HEK293 (cell line): Measurements from ENCODE around the gene SUSD2.

ENCODE experiments used
- CTCF ChIA-PET: fragments of 350-600 bp; formaldehyde crosslinking; extraction: SDS; loops from one replicate; lab custom pipeline; 2021; ENCODE audit warnings: antibody characterized with exemption; lab: Yijun Ruan, JAX
- POLR2A ChIA-PET: fragments of 300-600 bp; formaldehyde crosslinking; extraction: SDS; loops from one replicate; lab custom pipeline; 2020; ENCODE audit warnings: antibody characterized with exemption, inconsistent platforms; lab: Yijun Ruan, JAX
- H3K27ac ChIP-seq: fragments of 200-500 bp; sonication (Bioruptor generic); 2 replicates; pipeline ENCODE4 v1.5.1; 2014; ENCODE audit warnings: low read depth, low read length, control low read depth, inconsistent platforms; ENCODE audit errors: extremely low read depth
- H3K36me3 ChIP-seq, 2 experiments: fragments of 200-500 bp in 1 of 2; sonication (Bioruptor generic) in 1 of 2; 1 replicate in 1 of 2; 2 replicates in 1 of 2; pipeline ENCODE4 v1.5.1; 2014 to 2017; ENCODE audit warnings: inconsistent platforms in 2 of 2, low read length in 2 of 2; ENCODE audit not compliant: control insufficient read depth in 2 of 2, insufficient read depth in 1 of 2
- H3K4me1 ChIP-seq: fragments of 200-500 bp; sonication (Bioruptor generic); 2 replicates; pipeline ENCODE4 v1.5.1; 2014; ENCODE audit warnings: mild to moderate bottlenecking, low read length, inconsistent platforms; ENCODE audit not compliant: control insufficient read depth, insufficient read depth
- H3K4me3 ChIP-seq: 2 replicates; pipeline ENCODE4 v1.5.1; 2011; ENCODE audit warnings: low read depth, mild to moderate bottlenecking, control low read depth, low read length, moderate library complexity
- H3K9me3 ChIP-seq: fragments of 200-500 bp; sonication (Bioruptor generic); 2 replicates; pipeline ENCODE4 v1.5.1; 2014; ENCODE audit warnings: low read depth, low read length, inconsistent platforms; ENCODE audit not compliant: control insufficient read depth, insufficient read depth
- GLI2 ChIP-seq: fragments of 450-650 bp; formaldehyde crosslinking; IDR thresholded peaks from 2 replicates; pipeline ENCODE4; 2017; ENCODE audit warnings: missing biosample characterization, missing genetic modification characterization, low read depth, borderline replicate concordance
- GLI4 ChIP-seq: fragments of 450-650 bp; formaldehyde crosslinking; IDR thresholded peaks from 2 replicates; pipeline ENCODE4 v1.5.1; 2016; ENCODE audit warnings: missing biosample characterization, missing genetic modification characterization
- HOXD13 ChIP-seq: sonication (generic); formaldehyde crosslinking; IDR thresholded peaks from 2 replicates; pipeline ENCODE4 v1.8.0; 2022; ENCODE audit warnings: missing genetic modification reagents, borderline replicate concordance
- YY1 ChIP-seq: fragments of 450-650 bp; formaldehyde crosslinking; IDR thresholded peaks from 2 replicates; pipeline ENCODE4 v1.5.1; 2018; ENCODE audit warnings: missing biosample characterization, missing genetic modification characterization
- ZNF112 ChIP-seq: fragments of 450-650 bp; formaldehyde crosslinking; IDR thresholded peaks from 2 replicates; pipeline ENCODE4 v1.5.0; 2017; ENCODE audit warnings: missing biosample characterization, missing genetic modification characterization
- ZNF19 ChIP-seq: fragments of 450-650 bp; formaldehyde crosslinking; IDR thresholded peaks from 2 replicates; pipeline ENCODE4; 2016; ENCODE audit warnings: missing biosample characterization, missing genetic modification characterization, low read depth
- ZNF2 ChIP-seq: fragments of 450-650 bp; formaldehyde crosslinking; IDR thresholded peaks from 2 replicates; pipeline ENCODE4 v1.5.1; 2016; ENCODE audit warnings: missing biosample characterization, missing genetic modification characterization
- ZNF221 ChIP-seq: fragments of 450-650 bp; formaldehyde crosslinking; IDR thresholded peaks from 2 replicates; pipeline ENCODE4 v1.5.1; 2017; ENCODE audit warnings: missing biosample characterization, missing genetic modification characterization, borderline replicate concordance
- ZNF510 ChIP-seq: fragments of 450-650 bp; formaldehyde crosslinking; IDR thresholded peaks from 2 replicates; pipeline ENCODE4 v1.5.1; 2018; ENCODE audit warnings: mild to moderate bottlenecking, missing genetic modification characterization, missing biosample characterization; ENCODE audit not compliant: insufficient replicate concordance
- ZNF560 ChIP-seq: fragments of 450-650 bp; formaldehyde crosslinking; IDR thresholded peaks from 2 replicates; pipeline ENCODE4 v1.5.1; 2017; ENCODE audit warnings: missing biosample characterization, missing genetic modification characterization, borderline replicate concordance
- ZSCAN16 ChIP-seq: fragments of 450-650 bp; formaldehyde crosslinking; IDR thresholded peaks from 2 replicates; pipeline ENCODE4 v1.5.1; 2016; ENCODE audit warnings: missing biosample characterization, missing genetic modification characterization
- TF ChIP-seq, protein P1 (sequence below): fragments of 450-650 bp; formaldehyde crosslinking; conservative IDR thresholded peaks from 2 replicates; pipeline ENCODE4 v1.5.1; 2016; ENCODE audit warnings: low read depth, missing biosample characterization, missing genetic modification characterization
- TF ChIP-seq, protein P2 (sequence below): fragments of 450-650 bp; formaldehyde crosslinking; IDR thresholded peaks from 2 replicates; pipeline ENCODE4 v1.5.1; 2016; ENCODE audit warnings: missing biosample characterization, missing genetic modification characterization, low read depth
- TF ChIP-seq, protein P3 (sequence below): fragments of 450-650 bp; formaldehyde crosslinking; IDR thresholded peaks from 2 replicates; pipeline ENCODE4 v1.5.1; 2016; ENCODE audit warnings: missing biosample characterization, missing genetic modification characterization
- TF ChIP-seq, protein P4 (sequence below): fragments of 450-650 bp; formaldehyde crosslinking; IDR thresholded peaks from 2 replicates; pipeline ENCODE4 v1.5.1; 2016; ENCODE audit warnings: missing biosample characterization, missing genetic modification characterization

SUSD2 gene

DNA sequence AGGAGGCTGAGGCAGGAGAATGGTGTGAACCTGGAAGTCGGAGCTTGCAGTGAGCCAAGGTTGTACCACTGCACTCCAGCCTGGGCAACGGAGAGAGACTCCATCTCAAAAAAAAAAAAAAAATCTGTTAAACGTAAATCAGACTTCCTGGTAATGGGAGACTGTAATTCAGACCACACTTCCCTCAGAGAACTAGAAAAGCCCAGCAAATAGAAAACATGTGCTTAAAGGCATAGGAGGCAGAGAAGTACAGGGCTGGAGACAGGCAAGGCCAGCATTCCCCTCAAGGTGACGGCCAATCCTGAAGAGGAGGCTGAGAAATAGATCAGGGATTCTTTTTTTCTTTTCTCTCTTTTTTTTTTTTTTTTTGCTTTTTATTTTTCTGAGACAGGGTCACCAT, 55.4 kb downstream of the SUSD2 start:
- Histone ChIP-seq H3K27ac (no peak overlapping the region), H3K4me3 (no peak overlapping the region), H3K36me3 (no peaks in the 10 kb centered on the region), H3K9me3 (no peaks in the 10 kb centered on the region), H3K4me1 (no peaks in the 10 kb centered on the region)
- ChIA-PET CTCF (no interaction called here), POLR2A (no interaction called here)
- TF ChIP-seq ZNF510 (tag by site-specific recombination) (no peak), ZNF2 (tag by site-specific recombination) (no peak), ZNF221 (tag by site-specific recombination) (no peak), ZNF560 (tag by site-specific recombination) (no peak), HOXD13 (no peak), ZNF112 (tag by site-specific recombination) (no peak), ZSCAN16 (tag by site-specific recombination) (no peak), GLI4 (no peak), YY1 (tag by site-specific recombination) (no peak), ZNF19 (tag by site-specific recombination) (no peak), GLI2 (tag by site-specific recombination) (no peak)
- TF ChIP-seq, protein P1, sequence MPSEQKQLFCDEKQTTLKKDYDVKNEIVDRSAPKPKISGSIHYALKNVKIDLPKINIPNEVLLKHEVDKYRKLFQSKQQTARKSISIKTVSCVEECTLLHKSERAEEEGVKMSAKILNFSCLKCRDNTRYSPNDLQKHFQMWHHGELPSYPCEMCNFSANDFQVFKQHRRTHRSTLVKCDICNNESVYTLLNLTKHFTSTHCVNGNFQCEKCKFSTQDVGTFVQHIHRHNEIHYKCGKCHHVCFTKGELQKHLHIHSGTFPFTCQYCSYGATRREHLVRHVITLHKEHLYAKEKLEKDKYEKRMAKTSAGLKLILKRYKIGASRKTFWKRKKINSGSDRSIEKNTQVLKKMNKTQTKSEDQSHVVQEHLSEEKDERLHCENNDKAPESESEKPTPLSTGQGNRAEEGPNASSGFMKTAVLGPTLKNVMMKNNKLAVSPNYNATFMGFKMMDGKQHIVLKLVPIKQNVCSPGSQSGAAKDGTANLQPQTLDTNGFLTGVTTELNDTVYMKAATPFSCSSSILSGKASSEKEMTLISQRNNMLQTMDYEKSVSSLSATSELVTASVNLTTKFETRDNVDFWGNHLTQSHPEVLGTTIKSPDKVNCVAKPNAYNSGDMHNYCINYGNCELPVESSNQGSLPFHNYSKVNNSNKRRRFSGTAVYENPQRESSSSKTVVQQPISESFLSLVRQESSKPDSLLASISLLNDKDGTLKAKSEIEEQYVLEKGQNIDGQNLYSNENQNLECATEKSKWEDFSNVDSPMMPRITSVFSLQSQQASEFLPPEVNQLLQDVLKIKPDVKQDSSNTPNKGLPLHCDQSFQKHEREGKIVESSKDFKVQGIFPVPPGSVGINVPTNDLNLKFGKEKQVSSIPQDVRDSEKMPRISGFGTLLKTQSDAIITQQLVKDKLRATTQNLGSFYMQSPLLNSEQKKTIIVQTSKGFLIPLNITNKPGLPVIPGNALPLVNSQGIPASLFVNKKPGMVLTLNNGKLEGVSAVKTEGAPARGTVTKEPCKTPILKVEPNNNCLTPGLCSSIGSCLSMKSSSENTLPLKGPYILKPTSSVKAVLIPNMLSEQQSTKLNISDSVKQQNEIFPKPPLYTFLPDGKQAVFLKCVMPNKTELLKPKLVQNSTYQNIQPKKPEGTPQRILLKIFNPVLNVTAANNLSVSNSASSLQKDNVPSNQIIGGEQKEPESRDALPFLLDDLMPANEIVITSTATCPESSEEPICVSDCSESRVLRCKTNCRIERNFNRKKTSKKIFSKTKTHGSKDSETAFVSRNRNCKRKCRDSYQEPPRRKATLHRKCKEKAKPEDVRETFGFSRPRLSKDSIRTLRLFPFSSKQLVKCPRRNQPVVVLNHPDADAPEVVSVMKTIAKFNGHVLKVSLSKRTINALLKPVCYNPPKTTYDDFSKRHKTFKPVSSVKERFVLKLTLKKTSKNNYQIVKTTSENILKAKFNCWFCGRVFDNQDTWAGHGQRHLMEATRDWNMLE (tag by site-specific recombination): no peak
- TF ChIP-seq, protein P2, sequence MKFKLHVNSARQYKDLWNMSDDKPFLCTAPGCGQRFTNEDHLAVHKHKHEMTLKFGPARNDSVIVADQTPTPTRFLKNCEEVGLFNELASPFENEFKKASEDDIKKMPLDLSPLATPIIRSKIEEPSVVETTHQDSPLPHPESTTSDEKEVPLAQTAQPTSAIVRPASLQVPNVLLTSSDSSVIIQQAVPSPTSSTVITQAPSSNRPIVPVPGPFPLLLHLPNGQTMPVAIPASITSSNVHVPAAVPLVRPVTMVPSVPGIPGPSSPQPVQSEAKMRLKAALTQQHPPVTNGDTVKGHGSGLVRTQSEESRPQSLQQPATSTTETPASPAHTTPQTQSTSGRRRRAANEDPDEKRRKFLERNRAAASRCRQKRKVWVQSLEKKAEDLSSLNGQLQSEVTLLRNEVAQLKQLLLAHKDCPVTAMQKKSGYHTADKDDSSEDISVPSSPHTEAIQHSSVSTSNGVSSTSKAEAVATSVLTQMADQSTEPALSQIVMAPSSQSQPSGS (tag by site-specific recombination): no peak
- TF ChIP-seq, protein P3, sequence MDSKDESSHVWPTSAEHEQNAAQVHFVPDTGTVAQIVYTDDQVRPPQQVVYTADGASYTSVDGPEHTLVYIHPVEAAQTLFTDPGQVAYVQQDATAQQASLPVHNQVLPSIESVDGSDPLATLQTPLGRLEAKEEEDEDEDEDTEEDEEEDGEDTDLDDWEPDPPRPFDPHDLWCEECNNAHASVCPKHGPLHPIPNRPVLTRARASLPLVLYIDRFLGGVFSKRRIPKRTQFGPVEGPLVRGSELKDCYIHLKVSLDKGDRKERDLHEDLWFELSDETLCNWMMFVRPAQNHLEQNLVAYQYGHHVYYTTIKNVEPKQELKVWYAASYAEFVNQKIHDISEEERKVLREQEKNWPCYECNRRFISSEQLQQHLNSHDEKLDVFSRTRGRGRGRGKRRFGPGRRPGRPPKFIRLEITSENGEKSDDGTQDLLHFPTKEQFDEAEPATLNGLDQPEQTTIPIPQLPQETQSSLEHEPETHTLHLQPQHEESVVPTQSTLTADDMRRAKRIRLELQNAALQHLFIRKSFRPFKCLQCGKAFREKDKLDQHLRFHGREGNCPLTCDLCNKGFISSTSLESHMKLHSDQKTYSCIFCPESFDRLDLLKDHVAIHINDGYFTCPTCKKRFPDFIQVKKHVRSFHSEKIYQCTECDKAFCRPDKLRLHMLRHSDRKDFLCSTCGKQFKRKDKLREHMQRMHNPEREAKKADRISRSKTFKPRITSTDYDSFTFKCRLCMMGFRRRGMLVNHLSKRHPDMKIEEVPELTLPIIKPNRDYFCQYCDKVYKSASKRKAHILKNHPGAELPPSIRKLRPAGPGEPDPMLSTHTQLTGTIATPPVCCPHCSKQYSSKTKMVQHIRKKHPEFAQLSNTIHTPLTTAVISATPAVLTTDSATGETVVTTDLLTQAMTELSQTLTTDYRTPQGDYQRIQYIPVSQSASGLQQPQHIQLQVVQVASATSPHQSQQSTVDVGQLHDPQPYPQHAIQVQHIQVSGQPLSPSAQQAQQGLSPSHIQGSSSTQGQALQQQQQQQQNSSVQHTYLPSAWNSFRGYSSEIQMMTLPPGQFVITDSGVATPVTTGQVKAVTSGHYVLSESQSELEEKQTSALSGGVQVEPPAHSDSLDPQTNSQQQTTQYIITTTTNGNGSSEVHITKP (tag by site-specific recombination): no peak
- TF ChIP-seq, protein P4, sequence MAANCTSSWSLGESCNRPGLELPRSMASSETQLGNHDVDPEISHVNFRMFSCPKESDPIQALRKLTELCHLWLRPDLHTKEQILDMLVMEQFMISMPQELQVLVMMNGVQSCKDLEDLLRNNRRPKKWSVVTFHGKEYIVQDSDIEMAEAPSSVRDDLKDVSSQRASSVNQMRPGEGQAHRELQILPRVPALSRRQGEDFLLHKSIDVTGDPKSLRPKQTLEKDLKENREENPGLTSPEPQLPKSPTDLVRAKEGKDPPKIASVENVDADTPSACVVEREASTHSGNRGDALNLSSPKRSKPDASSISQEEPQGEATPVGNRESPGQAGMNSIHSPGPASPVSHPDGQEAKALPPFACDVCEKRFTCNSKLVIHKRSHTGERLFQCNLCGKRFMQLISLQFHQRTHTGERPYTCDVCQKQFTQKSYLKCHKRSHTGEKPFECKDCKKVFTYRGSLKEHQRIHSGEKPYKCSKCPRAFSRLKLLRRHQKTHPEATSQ (tag by site-specific recombination): no peak
